HS-5 (cell line): Measurements from ENCODE around the gene NT5M.

Experiments
- DNase-seq: peaks from one replicate; pipeline ENCODE4 v3.0.0-alpha.2; 2012; ENCODE audit warnings: low read depth

Gene NT5M

DNA sequence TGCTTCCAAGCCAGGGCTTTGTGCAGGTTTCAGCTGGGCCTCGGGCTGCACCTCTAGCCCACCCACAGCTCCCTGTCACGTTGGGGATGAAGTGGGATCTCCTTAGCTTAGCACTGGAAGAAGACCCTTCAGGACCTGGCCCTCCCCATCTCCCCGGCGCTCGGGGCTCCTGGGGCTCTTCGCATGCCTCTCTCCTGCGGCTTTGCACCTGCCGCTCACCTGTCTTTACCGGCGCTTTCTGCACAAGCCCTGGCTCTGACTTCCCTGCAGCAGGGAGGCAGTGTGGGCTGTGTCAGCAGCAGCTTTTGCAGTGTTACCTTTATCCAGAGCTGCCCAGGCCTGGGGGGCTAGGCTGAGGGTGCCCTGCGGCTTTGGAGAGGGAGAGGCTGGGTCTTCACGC, 52.3 kb downstream of the NT5M start:
- DNase-seq: no peak

DNA sequence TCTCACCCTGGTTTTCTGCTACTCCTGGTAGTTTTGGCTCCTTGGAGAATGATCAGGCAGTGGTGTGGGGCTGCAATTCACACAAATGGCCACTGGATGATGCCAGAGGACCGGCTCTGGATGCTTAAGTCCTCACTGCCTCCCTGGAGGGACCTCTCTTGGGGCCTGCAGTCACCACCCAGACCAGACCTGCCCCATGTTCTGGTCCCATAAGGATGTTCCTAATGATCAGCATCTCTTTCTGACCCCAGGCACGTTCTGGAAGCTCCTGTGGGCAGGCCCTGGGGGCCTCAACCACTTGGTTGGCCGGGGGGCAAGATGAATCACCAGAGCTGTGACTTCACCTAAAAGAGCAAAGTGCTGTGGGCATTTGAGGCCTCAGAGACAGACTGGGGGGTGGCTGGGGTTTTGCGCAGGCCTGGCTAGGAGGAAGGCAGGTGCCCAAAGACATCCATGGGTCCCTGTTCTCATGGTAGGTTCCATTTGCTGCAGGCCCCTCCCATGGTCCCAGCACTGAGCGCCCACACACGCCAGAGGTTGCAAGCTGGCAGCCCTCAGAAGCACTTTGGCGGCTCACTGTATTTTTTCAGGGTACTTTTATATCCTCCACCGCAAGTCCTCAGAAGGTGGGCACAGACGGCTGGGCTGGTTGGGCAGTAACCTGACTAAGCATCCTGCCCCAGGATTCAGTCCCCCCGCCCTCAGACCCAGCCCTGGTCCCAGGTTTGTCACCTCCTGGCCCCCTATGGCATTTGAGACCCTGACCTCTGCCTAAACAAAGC, 53.2 kb downstream of the NT5M start:
- peak; percentile 64 for DNase-seq

GRCh38 chr17:17356931-17357270, 53.7 kb downstream of the NT5M start:
- DNase-seq: no peak

GRCh38 chr17:17358060-17358751, 55.0 kb downstream of the NT5M start:
- DNase-seq: no peak

DNA sequence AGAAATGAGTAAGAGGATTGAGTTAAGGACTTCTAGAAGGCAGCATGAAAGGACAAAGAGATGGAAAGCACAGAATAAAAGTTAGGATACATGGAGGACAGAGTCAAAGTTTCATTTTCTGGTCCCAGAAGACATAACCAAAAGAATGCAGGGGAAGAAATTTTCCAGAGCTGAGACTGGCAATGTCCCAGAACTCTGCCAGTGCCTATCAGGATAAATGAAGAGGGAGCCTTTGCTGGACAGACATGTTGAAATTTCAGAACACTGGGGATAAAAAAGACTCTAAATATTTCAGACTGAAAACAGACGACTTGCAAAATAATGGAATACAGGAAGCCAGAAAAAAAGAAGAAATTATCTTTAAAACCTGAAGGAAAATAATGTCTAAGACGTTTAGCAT, 55.7 kb downstream of the NT5M start:
- no peak for DNase-seq

GRCh38 chr17:17359271-17359670, 56.1 kb downstream of the NT5M start:
- no peak for DNase-seq

- no peak for DNase-seq
Observed at GRCh38 chr17:17360087-17360730, 57.0 kb downstream of the NT5M start.

GRCh38 chr17:17361543-17361866, 58.3 kb downstream of the NT5M start:
- no peak for DNase-seq

DNA sequence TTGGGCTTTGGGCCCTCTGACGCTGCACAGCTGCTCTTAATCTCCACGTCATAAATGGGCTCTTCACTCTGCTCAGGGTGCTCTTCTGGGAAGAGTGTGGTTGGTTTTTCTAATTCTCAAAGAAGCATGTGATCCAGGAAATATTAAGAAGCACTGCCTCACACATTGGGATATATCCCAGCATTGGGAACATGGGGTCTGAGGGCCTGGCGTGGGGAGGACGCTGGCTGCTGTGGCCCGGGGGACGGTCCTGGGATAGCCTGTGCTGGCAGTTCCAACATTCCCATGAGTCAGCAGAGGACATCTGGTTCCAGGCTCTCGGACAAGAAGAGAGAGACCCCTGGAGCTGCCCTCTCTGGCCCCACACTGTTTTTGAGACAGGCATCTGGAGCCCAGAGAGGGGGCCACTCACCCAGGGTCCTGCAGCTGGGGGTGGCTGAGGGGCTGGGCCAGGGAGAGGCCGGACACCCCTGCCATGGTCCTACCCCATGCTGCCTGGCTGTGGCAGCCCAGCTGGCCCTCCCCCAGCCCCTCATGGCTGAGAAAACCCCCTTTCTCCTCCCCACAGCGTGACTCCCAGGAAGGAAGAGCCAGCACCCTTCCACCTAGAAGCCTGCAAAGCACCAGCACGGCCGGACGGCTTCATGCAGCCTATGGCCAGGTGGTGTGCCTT, 58.8 kb downstream of the NT5M start:
- no peak for DNase-seq

DNA sequence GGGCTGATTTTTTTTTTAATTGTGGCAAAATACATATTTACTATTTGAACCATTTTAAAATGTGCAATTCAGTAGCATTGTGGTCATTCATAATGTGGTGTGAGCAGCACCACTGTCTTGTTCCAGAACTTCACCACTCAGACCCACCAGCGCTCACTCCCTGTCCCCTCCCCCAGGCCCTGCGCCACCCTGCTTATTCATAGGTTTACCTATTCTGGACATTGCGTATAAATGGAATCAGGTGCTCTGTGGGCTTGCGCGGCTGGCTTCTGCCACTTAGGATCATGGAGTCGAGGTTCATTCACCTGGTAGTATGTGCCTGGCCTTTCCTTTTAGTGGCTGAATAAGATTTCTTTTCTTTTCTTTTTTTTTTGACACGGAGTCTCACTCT, 59.4 kb downstream of the NT5M start:
- DNase-seq: no peak

GRCh38 chr17:17363638-17364337, 60.6 kb downstream of the NT5M start:
- no peak for DNase-seq

DNA sequence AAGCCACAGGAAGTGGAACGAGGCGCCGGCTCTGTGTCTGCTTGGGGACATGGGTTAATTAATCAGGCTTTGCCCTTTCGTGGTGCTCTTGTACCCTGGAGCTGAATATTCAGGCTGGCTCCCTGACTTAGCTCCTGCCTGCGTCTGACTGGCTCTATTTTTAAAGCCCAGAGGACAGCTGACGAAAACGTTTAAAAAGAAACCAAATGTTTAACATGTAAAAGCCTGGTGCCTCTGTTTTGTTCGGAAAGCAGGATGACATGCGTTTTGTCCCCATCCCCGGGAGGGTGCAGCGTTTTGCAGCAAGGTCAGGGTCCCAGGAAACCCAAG, 61.1 kb downstream of the NT5M start:
- no peak for DNase-seq

- no peak for DNase-seq
Observed at GRCh38 chr17:17365476-17366110, 62.4 kb downstream of the NT5M start.

DNA sequence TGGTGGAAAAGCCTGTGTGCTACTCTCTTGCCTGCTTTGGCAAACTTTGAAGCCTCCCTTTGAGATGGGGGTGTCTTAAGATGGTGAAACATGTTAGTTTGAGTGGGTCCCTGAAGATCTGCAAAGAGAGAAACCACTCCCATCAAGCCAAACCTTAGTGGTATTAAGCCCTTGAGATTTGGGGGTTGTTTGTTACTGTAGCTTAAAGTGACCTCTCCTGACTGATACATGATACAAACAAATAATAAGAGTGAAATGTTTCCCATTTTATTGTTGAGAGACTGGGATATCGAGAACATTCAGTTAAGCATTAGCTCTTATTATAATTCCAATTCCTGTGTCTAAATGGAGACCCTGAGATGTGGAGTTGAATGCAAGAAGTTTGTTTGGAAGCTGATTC, 63.1 kb downstream of the NT5M start:
- DNase-seq: no peak

GRCh38 chr17:17366941-17367875, 64.0 kb downstream of the NT5M start:
- no peak for DNase-seq

- no peak for DNase-seq
Observed at GRCh38 chr17:17367931-17368330, 64.8 kb downstream of the NT5M start.

GRCh38 chr17:17370711-17371110, 67.5 kb downstream of the NT5M start:
- no peak for DNase-seq

GRCh38 chr17:17372856-17373520, 69.8 kb downstream of the NT5M start:
- no peak for DNase-seq

GRCh38 chr17:17375841-17376240, 72.7 kb downstream of the NT5M start:
- DNase-seq: no peak

- no peak for DNase-seq
Observed at GRCh38 chr17:17376362-17376761, 73.2 kb downstream of the NT5M start.
